Measurements from ENCODE around the gene VAMP2.

VAMP2 gene

GRCh38 chr17:8153957-8154607, 8.7 kb downstream of the VAMP2 start:
- peak; percentile 92 for DNase-seq

GRCh38 chr17:8153525-8153956, 9.2 kb downstream of the VAMP2 start:
- DNase-seq: peak; percentile 55

GRCh38 chr17:8153031-8153451, 9.7 kb downstream of the VAMP2 start:
- DNase-seq: no peak

GRCh38 chr17:8152112-8152775, 10.5 kb downstream of the VAMP2 start, which contains the start of gene PER1:
TSS of gene PER1 (minus strand) at chr17:8152404. CDS start at chr17:8150706, 1,698 bp downstream.
- DNase-seq: peak; percentile 95

- DNase-seq: no peak
Measured at GRCh38 chr17:8151641-8152111, 11.1 kb downstream of the VAMP2 start.

- DNase-seq: peak; percentile 94
Measured at GRCh38 chr17:8151120-8151640, 11.6 kb downstream of the VAMP2 start.

GRCh38 chr17:8150194-8151119, 12.3 kb downstream of the VAMP2 start:
- DNase-seq: no peak

- no peak for DNase-seq
Measured at GRCh38 chr17:8149419-8150193, 13.1 kb downstream of the VAMP2 start.

GRCh38 chr17:8148560-8148959, 14.2 kb downstream of the VAMP2 start:
- DNase-seq: no peak

- DNase-seq: no peak
Measured at GRCh38 chr17:8147805-8148404, 14.8 kb downstream of the VAMP2 start.

GRCh38 chr17:8147141-8147804, 15.5 kb downstream of the VAMP2 start:
- DNase-seq: no peak

GRCh38 chr17:8146381-8147140, 16.2 kb downstream of the VAMP2 start:
- no peak for DNase-seq

- no peak for DNase-seq
Measured at GRCh38 chr17:8145811-8146210, 16.9 kb downstream of the VAMP2 start.

GRCh38 chr17:8144401-8145231, 18.1 kb downstream of the VAMP2 start:
- no peak for DNase-seq

GRCh38 chr17:8143581-8144400, 19.0 kb downstream of the VAMP2 start:
- no peak for DNase-seq

- DNase-seq: no peak
Measured at GRCh38 chr17:8142887-8143580, 19.7 kb downstream of the VAMP2 start.

- DNase-seq: no peak
Measured at GRCh38 chr17:8142158-8142886, 20.4 kb downstream of the VAMP2 start.

Data from retina (tissue), 1 donor.